ENCODE results near the gene SUGCT.

SUGCT gene

DNA sequence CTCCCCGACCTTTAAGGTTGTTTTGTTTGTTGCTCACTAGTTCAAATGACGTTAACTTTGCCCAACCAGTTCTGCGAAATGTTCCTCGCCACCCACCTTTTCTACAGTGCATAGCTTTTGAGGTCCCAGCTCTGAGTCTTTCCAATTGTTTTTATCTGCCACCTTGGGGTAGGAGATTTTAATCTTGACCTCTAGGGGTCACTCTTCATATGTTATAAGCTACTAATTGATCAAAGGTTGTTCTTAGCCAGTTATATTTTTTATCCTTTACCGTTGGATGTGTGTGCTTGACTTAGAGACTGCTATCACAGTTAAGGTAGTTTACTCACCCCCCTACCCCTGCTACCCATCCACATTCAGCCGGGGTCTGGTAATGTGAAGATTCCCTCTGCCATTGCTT is 372.4 kb downstream of the SUGCT start:
- Histone ChIP-seq H3K36me3 (no peaks in the 10 kb centered on the region), H3K4me2 (no peak overlapping the region), H4K20me1 (no peaks in the 10 kb centered on the region), H3K4me1 (no peaks in the 10 kb centered on the region), H3K9me3 (replicated peaks in 1 of 11) (no peaks in the 10 kb centered on the region), H3K27me3 (no peaks in the 10 kb centered on the region), H3K4me3 (no peak overlapping the region), H3K27ac (no peak overlapping the region; a peak in 1 of 22 replicates), H3K9ac (no peak overlapping the region)
- no peak for TF ChIP-seq Cebpa-rat (IDR thresholded peaks at IDR 0.05)

DNA sequence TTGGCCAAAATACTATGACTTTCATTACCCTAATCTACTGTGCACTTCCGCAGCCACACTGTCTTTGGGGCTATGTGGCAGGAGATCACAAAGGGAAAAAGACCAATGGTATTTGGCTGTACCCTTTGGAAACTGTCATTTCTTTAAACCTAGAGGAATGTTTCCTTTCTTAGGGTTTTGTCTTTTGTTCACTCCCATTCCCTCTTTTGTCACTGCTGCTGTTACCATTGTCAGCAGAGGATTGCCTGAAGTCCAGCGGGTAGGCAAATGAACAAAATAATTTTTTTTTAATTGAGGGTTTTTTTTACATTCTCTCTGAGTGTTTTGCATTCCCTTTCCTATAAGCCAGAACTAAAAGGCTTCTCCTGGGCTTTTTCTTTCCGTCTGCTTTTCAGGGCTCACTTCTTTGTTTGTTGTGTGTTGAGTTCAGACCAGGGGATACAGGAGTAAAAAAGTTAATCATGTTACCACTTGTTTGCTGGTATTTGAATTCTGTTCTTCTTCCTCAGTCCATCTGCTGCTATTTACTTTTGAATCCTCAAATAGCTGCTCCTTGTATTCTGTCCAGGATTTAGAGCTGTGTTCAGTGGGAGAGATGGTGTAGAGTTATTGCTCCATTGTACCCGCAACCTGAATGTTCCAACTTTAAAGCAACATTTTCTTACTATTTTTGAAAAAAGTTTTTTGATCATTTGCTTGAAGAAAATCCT is 374.6 kb downstream of the SUGCT start:
- Histone ChIP-seq H3K4me2 (no peak overlapping the region), H3K4me1 (peaks cover 0 to 4% (median 0%) of the 10 kb centered on the region in 10 experiments; a peak in 1 of 20 replicates), H3K9me3 (replicated peaks in 1 of 11) (no peaks in the 10 kb centered on the region), H3K9ac (no peak overlapping the region), H3K4me3 (no peak overlapping the region), H4K20me1 (no peaks in the 10 kb centered on the region), H3K27ac (no peak overlapping the region), H3K27me3 (no peaks in the 10 kb centered on the region), H3K36me3 (no peaks in the 10 kb centered on the region)
- TF ChIP-seq Cebpa-rat (IDR thresholded peaks at IDR 0.05) = no peak

DNA sequence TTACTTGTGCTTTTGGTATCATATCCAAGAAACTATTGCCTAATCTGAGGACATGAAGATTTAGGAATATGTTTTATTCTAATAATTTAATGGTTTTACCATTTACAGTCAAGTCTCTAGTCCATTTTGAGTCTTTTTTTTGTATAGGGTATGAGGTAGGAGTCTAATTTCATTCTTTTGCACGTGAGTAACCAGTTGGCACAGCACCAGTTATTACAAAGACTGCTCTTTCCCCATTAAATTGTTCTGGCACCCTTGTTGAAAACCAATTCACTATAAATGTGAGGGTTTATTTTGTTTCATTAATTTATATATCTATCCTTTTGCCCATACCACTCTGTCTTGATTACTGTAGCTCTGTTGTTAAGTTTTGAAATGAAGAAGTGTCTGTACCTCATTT is 381.6 kb downstream of the SUGCT start:
- no peak for TF ChIP-seq Cebpa-rat (IDR thresholded peaks at IDR 0.05)
- Histone ChIP-seq H3K27me3 (no peaks in the 10 kb centered on the region), H3K36me3 (no peaks in the 10 kb centered on the region), H3K27ac (no peak overlapping the region), H4K20me1 (no peaks in the 10 kb centered on the region), H3K4me3 (no peak overlapping the region), H3K9me3 (replicated peaks in 1 of 11) (no peaks in the 10 kb centered on the region), H3K9ac (no peak overlapping the region), H3K4me2 (no peak overlapping the region), H3K4me1 (peaks cover 0 to 4% (median 0%) of the 10 kb centered on the region in 10 experiments; a peak in 1 of 20 replicates)

DNA sequence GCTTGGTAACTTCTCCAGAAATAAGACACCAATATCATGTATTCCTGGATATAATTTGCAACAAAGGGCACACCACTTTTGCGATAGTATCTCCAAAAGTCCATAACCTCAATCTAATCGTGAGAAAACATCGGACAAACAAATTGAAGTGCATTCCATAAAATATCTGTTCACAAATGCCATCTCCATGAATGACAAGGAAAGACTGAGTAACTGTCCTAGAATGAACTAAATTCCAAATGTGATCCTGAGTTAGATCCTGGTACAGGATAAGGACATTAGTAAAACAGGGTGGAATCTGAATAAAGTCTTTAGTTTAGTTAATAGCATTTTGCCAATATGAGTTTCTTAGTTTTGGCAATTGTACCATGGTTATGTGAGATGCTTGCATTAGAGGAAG is 384.2 kb downstream of the SUGCT start:
- H3K4me2 ChIP-seq = no peak overlapping the region
- H3K4me3 ChIP-seq = no peak overlapping the region
- H3K9me3 ChIP-seq (replicated peaks in 1 of 11) = no peaks in the 10 kb centered on the region
- TF ChIP-seq Cebpa-rat (IDR thresholded peaks at IDR 0.05) = no peak
- no peaks in the 10 kb centered on the region for H4K20me1 ChIP-seq
- H3K9ac ChIP-seq = no peak overlapping the region
- no peaks in the 10 kb centered on the region for H3K36me3 ChIP-seq
- H3K27me3 ChIP-seq = no peaks in the 10 kb centered on the region
- no peaks in the 10 kb centered on the region for H3K4me1 ChIP-seq
- H3K27ac ChIP-seq = no peak overlapping the region

DNA sequence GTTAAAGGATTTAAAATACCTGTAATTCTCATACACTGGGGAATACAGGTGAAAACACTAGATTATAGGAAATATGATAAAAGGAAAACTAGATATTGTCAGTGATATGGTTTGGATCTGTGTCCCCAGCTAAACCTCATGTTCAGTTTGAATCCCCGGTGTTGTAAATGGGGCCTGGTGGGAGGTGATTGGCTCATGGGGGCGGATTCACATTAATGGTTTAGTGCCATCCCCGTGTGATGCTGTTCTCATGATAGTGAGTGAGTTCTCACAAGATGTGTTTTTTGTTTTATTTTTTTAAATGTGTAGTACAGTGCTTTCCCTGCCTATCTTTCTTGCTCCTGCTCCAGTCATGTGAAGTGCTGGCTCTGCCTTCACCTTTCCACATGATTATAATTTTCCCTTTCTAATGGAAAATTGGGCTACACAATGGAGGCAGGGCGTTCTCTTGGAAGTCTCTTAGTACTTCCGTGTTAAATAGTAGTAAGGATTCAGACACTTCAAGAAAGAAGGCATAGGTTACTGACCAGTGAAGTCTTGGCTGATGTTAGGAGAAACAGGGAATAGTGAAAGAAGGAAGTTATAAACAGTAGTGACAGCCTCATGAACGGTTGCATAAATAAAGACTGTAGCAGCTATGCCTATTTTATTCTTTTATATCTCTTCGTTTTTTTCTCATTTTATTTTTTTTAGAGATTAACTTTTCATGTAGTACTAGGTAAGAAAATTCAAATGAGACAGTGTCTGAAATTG is 386.4 kb downstream of the SUGCT start:
- H3K4me2 ChIP-seq = no peak overlapping the region
- no peak overlapping the region for H3K9ac ChIP-seq
- no peaks in the 10 kb centered on the region for H3K9me3 ChIP-seq (replicated peaks in 1 of 11)
- no peaks in the 10 kb centered on the region for H4K20me1 ChIP-seq
- no peak overlapping the region for H3K4me3 ChIP-seq
- H3K27me3 ChIP-seq = no peaks in the 10 kb centered on the region
- no peaks in the 10 kb centered on the region for H3K4me1 ChIP-seq
- no peak overlapping the region for H3K27ac ChIP-seq
- H3K36me3 ChIP-seq = no peaks in the 10 kb centered on the region
- TF ChIP-seq Cebpa-rat (IDR thresholded peaks at IDR 0.05) = no peak

DNA sequence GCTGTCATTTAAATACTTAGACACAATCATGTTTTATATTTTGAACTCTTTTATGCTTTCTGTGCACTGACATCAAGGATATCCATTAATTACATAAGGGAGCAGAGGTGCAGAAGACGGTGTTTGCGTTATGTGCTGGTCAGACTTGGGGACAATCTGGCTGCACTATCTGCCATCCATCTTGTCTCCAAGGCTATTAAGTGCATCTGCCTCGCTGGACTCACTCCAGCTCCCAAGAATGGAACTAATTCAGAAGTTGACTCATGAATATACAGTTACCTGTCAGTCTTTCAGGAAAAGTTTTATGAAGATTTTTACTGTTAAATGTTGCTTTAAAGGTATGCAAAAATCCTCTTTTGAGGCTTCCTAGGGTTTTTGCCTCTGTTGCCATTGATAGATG is 391.0 kb downstream of the SUGCT start:
- H3K36me3 ChIP-seq = no peaks in the 10 kb centered on the region
- H3K9me3 ChIP-seq (replicated peaks in 1 of 11) = no peaks in the 10 kb centered on the region
- no peak overlapping the region for H3K27ac ChIP-seq
- H3K4me2 ChIP-seq = no peak overlapping the region
- H3K4me3 ChIP-seq = no peak overlapping the region
- no peak overlapping the region for H3K9ac ChIP-seq
- no peak for TF ChIP-seq Cebpa-rat (IDR thresholded peaks at IDR 0.05)
- no peaks in the 10 kb centered on the region for H3K27me3 ChIP-seq
- no peaks in the 10 kb centered on the region for H4K20me1 ChIP-seq
- H3K4me1 ChIP-seq = no peaks in the 10 kb centered on the region

DNA sequence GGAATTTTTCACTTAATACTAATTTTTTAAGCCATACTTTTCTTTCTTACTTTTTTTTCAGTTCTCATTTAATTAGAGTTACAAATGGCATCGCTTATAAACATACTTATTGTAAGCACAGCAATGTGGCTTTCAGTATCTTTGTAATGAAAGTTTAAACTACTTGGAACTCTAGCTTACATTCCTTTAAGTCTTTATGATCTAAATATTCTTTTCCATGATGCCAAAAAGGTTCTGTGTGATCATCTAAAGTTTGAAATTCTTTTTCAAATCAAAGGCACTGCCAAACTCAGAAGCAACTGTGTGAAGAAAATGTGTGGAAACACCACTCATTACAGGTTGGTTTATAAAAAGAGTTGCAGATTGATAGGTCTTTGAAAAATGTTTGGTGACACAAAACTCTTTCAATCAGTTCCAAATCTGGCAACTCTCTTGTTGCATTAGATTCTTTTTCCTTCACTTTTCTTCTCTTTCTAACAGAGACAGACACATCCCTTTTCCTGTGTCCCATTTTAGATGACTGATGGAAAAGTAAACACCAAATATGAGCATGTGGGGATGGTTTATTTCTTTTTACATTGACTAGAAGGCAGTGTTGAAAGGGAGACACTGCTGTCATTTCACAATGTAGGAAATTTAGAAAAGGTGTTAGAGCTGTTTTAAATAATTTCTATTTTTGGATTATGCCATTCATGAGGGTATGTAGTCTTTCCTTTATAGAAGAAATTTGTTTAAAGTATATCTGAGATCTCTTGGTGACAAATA is 392.3 kb downstream of the SUGCT start:
- no peak overlapping the region for H3K9ac ChIP-seq
- TF ChIP-seq Cebpa-rat (IDR thresholded peaks at IDR 0.05) = no peak

DNA sequence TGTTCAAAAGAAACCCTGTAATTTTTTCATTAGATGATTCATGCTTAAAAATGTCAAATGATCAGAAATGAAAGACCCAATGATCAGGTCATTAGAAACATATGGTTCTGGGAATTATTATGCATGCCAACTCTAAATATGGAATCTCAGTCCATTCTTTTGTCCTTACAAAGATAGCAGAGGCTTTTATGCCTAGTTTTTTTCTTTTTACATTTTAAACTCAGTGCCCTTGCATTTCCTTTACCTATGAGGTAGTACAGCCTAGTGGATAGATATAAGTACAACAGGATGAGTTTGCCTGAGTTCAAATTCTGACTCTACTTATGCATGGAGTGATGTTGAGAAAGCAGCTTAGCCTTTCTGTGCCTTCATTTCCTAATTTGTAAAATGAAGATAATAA is 392.9 kb downstream of the SUGCT start:
- TF ChIP-seq Cebpa-rat (IDR thresholded peaks at IDR 0.05) = no peak
- Histone ChIP-seq H3K4me2 (no peak overlapping the region), H3K9ac (no peak overlapping the region), H3K27me3 (no peaks in the 10 kb centered on the region), H3K4me1 (no peaks in the 10 kb centered on the region), H3K4me3 (no peak overlapping the region), H3K27ac (no peak overlapping the region), H4K20me1 (no peaks in the 10 kb centered on the region), H3K9me3 (replicated peaks in 1 of 11) (no peaks in the 10 kb centered on the region), H3K36me3 (no peaks in the 10 kb centered on the region)

More for the DNA sequence above, 392.3 kb downstream of the SUGCT start:
- H3K36me3 ChIP-seq = no peaks in the 10 kb centered on the region
- H3K27ac ChIP-seq = no peak overlapping the region
- no peaks in the 10 kb centered on the region for H4K20me1 ChIP-seq
- no peaks in the 10 kb centered on the region for H3K9me3 ChIP-seq (replicated peaks in 1 of 11)
- no peak overlapping the region for H3K4me3 ChIP-seq
- H3K4me1 ChIP-seq = no peaks in the 10 kb centered on the region
- no peaks in the 10 kb centered on the region for H3K27me3 ChIP-seq
- no peak overlapping the region for H3K4me2 ChIP-seq

DNA sequence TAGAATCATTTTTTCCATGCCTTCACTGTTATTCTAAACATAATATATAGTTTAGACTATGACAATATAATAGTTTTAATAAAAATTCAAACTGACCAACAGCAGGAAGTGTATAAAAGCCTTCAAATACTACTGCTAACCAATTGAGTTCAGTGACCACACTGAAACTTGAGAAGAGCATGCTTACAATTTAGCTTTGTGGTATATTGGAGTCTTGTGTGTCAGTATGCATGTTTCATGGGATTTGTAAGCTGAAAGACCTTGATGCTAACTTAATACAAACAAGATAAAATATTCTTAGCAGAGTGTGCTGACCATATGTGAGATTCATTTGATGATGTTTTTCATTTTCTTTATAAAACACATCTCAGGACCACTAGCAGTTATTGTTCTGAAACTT is 395.5 kb downstream of the SUGCT start:
- no peak for TF ChIP-seq Cebpa-rat (IDR thresholded peaks at IDR 0.05)
- H3K4me2 ChIP-seq = no peak overlapping the region
- no peaks in the 10 kb centered on the region for H4K20me1 ChIP-seq
- no peak overlapping the region for H3K9ac ChIP-seq
- H3K36me3 ChIP-seq = no peaks in the 10 kb centered on the region
- no peaks in the 10 kb centered on the region for H3K9me3 ChIP-seq (replicated peaks in 1 of 11)
- H3K27ac ChIP-seq = no peak overlapping the region
- no peaks in the 10 kb centered on the region for H3K27me3 ChIP-seq
- no peaks in the 10 kb centered on the region for H3K4me1 ChIP-seq
- H3K4me3 ChIP-seq = no peak overlapping the region
